VCaP (cell line): Measurements from ENCODE around the gene TRAPPC11.

Source experiments
- H3K27ac ChIP-seq: fragments of 450-650 bp; 2 replicates; pipeline ENCODE4 v1.5.1; 2017
- CTCF ChIP-seq: fragments of 450-650 bp; conservative IDR thresholded peaks from 2 replicates; pipeline ENCODE4 v1.5.1; 2017; ENCODE audit warnings: mild to moderate bottlenecking, moderate library complexity

Gene TRAPPC11

GRCh38 chr4:183638436-183638835 is 20.7 kb upstream of the TRAPPC11 start:
- no peak for TF ChIP-seq CTCF
- H3K27ac ChIP-seq, result no peak overlapping the region

DNA sequence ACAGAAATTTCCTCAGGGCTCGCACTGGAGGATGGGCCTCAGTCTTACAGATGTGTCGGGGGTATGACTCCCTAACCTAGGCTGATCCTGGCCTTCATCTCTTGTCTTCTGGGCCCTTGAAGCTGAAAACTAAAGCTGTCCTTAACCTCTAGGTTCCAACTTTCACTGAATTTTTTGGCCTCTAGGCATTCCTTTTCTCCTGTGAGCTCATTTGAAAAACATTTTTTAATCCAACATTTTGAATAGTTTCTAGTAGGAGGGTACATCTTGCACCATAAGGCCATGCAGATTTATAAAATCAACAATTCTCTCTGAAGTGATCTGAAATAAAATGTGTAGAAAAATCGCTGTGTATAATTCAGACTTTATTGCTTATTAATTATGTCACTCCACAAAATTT is 19.8 kb upstream of the TRAPPC11 start:
- no peak overlapping the region for H3K27ac ChIP-seq
- no peak for TF ChIP-seq CTCF

- no peak overlapping the region for H3K27ac ChIP-seq
- no peak for TF ChIP-seq CTCF
Observed at GRCh38 chr4:183645326-183645725, 13.8 kb upstream of the TRAPPC11 start.

DNA sequence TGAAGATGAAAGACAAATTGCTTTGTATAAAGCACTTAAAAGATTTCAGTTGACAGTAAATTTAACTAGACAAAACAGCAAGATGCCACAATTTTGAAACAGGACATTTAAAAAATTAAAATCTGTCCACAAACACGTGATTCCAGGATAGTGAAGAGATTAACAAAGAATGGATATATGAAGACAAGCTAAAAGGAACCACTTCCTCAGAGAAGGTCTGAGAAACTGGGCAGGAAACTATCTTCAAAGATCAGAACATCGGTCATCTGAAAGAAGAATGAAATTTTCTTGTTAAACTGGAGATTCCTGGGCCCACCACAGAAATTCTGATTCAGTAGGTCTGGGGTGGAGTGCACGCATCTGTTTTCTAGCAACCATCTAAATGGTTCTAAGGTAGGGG is 1.5 kb upstream of the TRAPPC11 start:
- TF ChIP-seq CTCF, result no peak
- H3K27ac ChIP-seq, result no peak overlapping the region; the same call in 1 of the 2 replicates

- no peak for TF ChIP-seq CTCF
- H3K27ac ChIP-seq, result peak overlapping the region; percentile 89
Observed at GRCh38 chr4:183658362-183659028, 598 bp upstream of the TRAPPC11 start.

DNA sequence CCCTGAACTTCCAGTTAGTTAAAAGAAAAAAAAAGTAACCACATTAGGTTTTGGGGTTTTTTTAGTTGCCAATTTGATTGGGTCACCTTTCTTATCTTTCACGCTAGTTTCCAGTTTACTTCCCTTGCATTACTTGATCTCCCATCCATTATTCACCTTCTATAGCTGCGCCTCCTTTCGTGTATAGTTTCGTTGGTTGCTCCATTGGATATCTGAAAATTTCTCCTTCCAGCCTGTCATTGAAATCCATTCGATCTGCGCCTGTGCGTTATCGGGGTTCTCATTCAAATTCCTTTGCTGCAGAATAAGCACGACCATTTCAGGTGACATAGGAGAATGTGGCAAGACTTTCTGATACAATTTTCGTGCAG is 764 bp downstream of the TRAPPC11 start:
- no peak for TF ChIP-seq CTCF
- peak overlapping the region; percentile 89 for H3K27ac ChIP-seq

GRCh38 chr4:183666088-183666487 is 7.0 kb downstream of the TRAPPC11 start:
- H3K27ac ChIP-seq, result no peak overlapping the region
- no peak for TF ChIP-seq CTCF
